ENCODE results near the gene ITPK1.

ITPK1 gene

DNA sequence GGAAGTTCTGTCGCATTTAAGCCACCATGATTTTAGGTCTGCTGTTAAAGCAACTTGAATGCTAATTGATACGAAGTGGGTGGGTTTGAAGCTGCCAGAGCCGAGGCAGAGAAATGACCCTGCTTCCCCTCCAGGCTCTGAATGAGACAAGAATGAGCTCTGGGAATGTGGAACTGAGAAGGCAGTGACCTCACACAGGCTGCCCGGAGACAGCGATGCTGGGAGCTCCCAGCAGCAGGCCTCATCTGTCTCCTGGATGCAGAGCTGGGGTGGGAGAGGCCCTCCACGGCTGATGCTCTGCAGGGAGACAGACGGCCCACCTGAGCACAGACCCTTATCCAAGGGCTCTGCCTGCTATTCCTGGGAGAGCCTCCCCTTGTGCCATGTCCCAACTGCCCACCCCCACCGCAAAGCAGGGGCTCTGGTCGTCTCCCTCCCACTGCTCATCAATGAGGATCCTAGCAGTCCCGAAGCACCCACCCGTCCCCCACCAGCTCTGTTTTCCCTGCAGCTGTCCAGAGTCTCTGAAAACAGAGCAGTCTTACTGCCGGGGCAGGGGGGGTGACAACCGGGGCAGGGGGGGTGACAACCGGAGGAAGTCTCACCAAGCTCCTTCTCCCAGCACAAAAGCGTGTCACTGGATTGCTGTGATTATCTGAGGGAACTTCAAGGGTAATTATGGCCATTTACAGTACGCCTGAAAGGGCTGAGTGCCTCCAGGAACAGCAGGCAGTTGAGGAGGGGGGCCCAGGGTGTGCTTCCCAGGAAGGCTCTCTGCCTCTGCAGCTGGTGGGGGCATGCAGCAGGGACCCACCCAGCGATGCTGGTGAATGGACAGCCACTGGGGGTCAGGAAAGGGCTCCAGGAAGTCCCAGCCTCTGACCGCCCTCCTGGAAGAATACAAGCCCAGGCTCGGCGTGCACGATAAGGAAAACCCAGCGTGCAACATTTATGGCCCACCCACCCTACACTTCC is 125.0 kb downstream of the ITPK1 start:
- DNase-seq (ENCODE audit: low read depth, low spot score): peak; percentile 79

- no peak for DNase-seq (ENCODE audit: low read depth, low spot score)
These were observed 126.7 kb downstream of the ITPK1 start for GRCh38 chr14:92988786-92989755.

GRCh38 chr14:92987713-92988510 is 127.8 kb downstream of the ITPK1 start:
- no peak for DNase-seq (ENCODE audit: low read depth, low spot score)

- DNase-seq (ENCODE audit: low read depth, low spot score): no peak
These were observed 128.6 kb downstream of the ITPK1 start for GRCh38 chr14:92987148-92987570.

DNA sequence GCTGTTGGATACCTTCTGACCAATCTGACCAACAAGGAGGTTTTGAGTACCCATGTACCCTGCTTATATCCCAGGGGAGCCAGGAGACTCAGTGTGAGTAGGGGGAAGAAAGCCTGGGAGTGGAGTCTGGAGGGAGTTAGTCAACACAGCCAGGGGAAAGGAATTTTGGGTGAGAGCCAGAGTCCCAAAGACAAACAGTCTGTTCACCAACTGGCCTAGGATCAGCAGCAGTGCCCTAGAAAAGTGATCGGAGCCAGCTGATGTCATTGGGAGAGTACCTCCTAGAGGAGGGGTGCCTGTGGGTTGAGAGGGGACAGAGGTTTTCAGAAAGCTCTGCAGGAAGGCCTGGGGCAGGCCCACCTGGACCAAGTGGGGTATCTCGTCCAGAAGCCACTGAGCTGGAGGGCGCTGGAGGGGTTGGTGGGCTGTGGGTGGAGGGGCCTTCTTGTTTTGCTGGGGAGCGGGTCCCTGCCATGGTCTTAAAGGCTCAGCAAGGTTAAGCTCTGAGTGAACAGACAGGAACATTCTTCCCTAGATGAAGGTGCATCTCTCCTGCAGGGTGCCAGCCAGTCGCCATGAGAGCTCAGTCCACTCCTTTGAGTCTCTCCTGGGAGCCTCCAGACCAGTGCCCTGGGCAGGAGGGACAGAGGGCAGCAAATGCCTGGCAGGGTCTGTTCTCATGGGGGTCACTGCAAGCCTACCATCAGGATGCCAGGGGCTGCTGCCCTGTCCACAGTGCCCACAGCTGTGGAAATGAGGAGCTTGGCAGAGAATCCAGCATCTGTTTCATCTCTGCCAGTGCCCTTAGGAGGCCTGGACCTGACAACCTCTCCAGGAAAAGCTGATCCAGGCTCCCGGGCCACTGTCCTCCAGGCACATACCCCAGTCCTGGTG is 129.2 kb downstream of the ITPK1 start:
- DNase-seq (ENCODE audit: low read depth, low spot score): no peak

- no peak for DNase-seq (ENCODE audit: low read depth, low spot score)
These were observed 130.2 kb downstream of the ITPK1 start for GRCh38 chr14:92985521-92985920.

GRCh38 chr14:92984896-92985295 is 130.8 kb downstream of the ITPK1 start:
- no peak for DNase-seq (ENCODE audit: low read depth, low spot score)

DNA sequence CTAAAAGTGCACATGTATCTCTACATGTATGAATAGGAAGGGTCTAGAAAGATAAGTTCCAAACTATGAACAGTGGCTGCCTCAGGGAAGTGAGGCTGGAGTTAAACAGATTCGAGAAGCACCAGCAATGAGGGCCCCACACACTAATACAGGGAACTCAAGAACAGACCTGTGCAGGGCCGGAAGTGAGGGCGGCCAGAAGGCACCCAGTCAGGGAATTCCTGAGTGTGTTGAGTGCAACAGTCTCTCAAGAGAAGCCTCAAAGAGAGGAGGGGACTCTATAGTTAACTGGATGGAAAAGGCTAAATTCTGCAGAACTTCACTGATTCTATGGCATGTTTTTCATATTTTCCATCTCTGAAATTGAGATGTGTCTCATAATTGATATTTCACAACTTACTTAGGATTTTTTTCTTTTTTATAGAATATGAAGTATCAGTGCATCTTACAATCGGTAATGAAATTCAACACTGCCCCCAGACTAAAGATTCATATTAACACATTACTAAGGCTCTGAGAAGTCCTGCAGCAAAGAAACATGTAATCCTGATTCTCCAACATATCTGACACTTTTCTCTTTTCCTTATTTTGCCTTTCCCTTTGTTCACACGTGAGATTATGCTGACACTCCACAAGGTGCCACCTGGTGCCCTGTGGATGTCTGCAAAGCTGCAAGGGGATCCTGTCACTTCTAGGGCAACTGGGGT is 131.5 kb downstream of the ITPK1 start:
- no peak for DNase-seq (ENCODE audit: low read depth, low spot score)

DNA sequence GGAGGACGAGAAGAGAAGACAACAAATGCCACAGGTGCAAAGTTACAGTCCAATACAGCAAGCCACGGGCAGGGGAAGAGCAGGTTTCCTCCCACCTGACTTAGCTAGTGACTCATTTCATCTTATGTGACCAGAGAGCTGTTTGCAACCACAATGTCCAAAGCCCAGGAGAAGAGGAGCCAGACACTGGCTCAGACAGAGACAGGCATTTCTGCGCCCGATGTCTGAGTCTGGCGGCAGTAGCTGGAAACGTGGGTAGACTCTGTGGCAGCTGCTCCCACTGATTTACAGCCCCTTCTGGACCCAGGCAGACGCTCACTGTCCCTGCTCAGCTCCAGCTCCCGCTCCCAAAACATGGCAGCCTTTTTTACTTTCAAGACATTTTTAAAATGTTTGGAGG is 132.8 kb downstream of the ITPK1 start:
- DNase-seq (ENCODE audit: low read depth, low spot score): no peak

- DNase-seq (ENCODE audit: low read depth, low spot score): no peak
These were observed 134.0 kb downstream of the ITPK1 start for GRCh38 chr14:92981726-92982125.

- DNase-seq (ENCODE audit: low read depth, low spot score): no peak
These were observed 134.9 kb downstream of the ITPK1 start for GRCh38 chr14:92980866-92981265.

DNA sequence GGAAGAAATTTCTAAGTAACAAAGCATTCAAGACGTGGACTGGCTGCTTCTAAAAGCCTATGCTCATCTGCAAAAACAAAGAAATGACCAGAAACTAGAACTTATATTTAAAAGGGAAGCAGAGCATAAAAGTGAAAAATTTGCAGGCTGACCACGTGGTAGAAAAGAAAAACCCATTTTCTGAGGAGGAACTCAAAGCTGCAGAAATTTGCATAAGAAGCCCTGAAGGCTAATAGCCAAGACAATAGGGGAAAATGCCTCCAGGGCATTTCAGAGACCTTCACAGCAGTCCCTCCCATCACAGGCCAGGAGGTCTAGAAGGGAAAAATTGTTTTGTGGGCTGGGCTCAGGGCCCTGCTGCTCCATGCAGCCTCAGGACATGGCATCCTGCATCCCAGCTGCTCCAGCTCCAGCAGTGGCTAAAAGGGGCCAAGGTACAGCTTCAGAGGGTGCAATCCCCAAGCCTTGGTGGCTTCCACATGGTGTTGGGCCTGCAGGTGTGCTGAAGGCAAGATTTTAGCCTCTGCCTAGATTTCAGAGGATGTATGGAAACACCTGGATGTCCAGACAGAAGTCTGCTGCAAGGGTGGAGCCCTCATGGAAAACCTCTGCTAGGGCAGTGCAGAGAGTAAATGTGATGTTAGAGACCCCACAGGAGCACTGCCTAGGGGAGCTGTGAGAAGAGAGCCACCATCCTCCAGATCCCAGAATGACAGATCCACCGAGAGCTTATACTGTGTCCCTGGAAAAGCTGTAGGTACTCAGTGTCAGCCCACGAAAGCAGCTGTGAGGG is 137.3 kb downstream of the ITPK1 start:
- no peak for DNase-seq (ENCODE audit: low read depth, low spot score)

DNA sequence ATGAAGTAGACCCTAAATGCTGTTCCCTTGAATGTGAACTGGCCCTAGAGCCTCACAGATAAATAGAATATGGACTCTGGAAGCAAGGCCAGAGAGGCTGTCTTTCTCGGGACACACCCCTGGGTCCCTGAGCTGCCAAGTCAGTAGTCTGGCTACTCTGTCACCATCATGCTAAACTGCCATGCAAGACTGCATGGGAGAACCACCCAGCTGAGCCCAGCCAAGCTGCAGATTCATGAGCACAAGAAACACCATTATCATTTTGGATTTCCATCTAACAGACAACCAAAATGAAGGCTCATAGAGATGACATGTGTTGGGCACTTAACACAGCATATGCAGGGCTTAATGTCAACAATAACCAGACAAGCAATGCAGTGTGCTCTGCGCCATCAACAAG is 139.5 kb downstream of the ITPK1 start:
- DNase-seq (ENCODE audit: low read depth, low spot score): no peak

GRCh38 chr14:92974541-92975345 is 141.0 kb downstream of the ITPK1 start:
- no peak for DNase-seq (ENCODE audit: low read depth, low spot score)

- no peak for DNase-seq (ENCODE audit: low read depth, low spot score)
These were observed 141.8 kb downstream of the ITPK1 start for GRCh38 chr14:92973798-92974372.

DNA sequence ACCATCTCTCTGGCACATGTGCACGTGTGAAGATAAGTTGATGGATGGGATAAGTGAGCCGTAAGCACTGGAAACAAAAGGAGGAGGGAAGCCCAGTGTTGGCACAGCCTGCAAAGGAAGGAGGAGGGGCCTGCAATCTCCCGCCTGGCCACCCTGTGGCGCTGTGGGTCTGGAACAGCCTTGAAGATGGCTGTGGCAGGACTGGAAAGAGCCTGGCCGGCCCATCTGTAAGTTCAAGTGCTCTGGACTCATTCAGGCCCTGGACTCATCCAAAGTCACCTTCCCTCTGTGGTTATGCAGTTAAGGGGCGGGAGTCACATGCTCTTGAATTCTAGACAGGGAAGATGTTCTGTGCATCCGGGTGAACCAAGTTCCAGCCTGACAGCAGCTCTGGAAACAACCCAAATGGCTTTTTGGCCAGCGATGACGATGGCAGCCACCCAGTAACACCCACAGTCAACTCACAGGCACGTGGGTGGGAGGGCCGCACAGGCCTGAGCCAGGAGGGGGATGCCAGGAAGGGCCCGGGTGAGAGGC is 142.4 kb downstream of the ITPK1 start:
- DNase-seq (ENCODE audit: low read depth, low spot score): peak; percentile 85

DNA sequence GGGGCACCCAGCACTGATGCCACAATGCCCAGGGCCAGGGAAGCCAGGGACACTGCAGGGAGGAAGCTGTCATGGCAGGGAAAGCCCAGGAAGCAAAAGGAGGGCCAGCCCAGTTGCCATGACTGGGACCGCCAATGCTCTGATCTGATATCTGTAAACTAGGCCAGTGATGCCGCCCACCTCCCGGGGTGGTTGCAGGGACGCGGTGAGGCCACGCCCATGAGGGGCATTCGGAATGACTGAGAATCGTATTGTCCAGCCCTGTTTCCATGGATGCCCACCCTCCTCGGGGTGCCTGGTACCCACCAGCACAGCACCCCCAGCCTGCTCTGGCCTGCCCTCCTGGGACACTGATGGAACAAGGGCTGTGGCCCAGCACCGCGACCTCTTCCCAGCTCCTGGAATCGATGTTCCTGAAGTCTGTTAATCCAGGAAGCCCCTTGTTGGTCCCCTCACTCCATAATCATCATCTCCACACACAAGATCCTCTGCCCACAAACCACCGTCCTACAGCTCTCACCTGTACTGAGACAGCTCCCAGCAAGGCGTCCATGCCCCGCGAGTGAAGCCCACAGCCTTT is 144.0 kb downstream of the ITPK1 start:
- no peak for DNase-seq (ENCODE audit: low read depth, low spot score)

Measured in ELF-1 (cell line).